Hypothalamus (tissue), 51 donors: ENCODE measurements around the gene NRG3.

Experiments used
- DNase-seq, 51 donors: peaks; one replicate each; lab custom pipeline; 2025; lab: John Stamatoyannopoulos, UW

The NRG3 gene

DNA sequence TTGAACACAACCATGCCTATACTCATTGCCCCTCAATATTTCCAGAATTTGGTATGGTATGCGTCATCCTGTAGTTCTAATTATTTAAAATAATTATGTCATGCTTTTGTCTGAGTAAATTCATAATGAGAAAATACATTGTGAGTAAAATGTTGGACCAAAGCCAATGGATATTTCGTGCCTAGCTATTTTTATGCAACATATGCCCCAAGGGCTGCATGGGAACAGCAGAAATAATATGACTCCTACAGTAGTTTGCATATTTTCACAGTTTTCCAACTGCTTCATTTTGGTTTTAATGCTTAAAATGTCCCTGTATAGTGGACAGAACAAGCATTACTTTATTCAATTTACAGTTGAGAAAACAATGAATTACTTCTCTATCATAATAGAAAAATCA, 1148.7 kb downstream of the NRG3 start:
- no peak for DNase-seq
